ENCODE data around the gene CRYL1.

- TF ChIP-seq YY1 (IDR thresholded peaks at IDR 0.05; ENCODE audit: low read depth): no peak
- TF ChIP-seq NFIC (IDR thresholded peaks at IDR 0.05): no peak
- no peak for TF ChIP-seq CEBPB (IDR thresholded peaks at IDR 0.05)
- no peak for TF ChIP-seq CREB1 (IDR thresholded peaks at IDR 0.05; ENCODE audit: low read depth)
- no peak for TF ChIP-seq TAF1 (IDR thresholded peaks at IDR 0.05; ENCODE audit: low read depth)
- TF ChIP-seq EGR1 (IDR thresholded peaks at IDR 0.05): no peak
- no peak for TF ChIP-seq EP300 (IDR thresholded peaks at IDR 0.05; ENCODE audit: borderline replicate concordance)
- TF ChIP-seq MAX (IDR thresholded peaks at IDR 0.05): no peak
- TF ChIP-seq USF1 (IDR thresholded peaks at IDR 0.05): no peak
- TF ChIP-seq REST (IDR thresholded peaks at IDR 0.05; ENCODE audit: low read depth): no peak
- no peak for TF ChIP-seq RAD21 (IDR thresholded peaks at IDR 0.05; ENCODE audit: low read depth)
- TF ChIP-seq TCF12 (IDR thresholded peaks at IDR 0.05; ENCODE audit: low read depth): no peak
- no peak for TF ChIP-seq ZBTB7A (IDR thresholded peaks at IDR 0.05; ENCODE audit: low read depth)
- TF ChIP-seq TEAD4 (IDR thresholded peaks at IDR 0.05): no peak
Observed at GRCh38 chr13:20570517-20570916, 44.9 kb upstream of the CRYL1 start.
